Measurements from ENCODE around the gene CFAP57. TPM values are rescaled to one million over a fixed set of nuclear protein-coding genes. Genes with fewer than 3 reads are reported as not detected.

The CFAP57 gene
- polyA plus RNA-seq, 1 donor from 2014 or later = 0.17 TPM

GRCh38 chr1:43247256-43247921 lies 75.3 kb downstream of the CFAP57 start:
- H3F3A ChIP-seq (ENCODE audit: insufficient read depth, low read length, poor library complexity, severe bottlenecking) = no peaks in the 10 kb centered on the region
- H4K20me1 ChIP-seq (ENCODE audit: insufficient read depth) = no peaks in the 10 kb centered on the region
- no peaks in the 10 kb centered on the region for H3K9me2 ChIP-seq (ENCODE audit: insufficient read depth, low read length)
- no peak overlapping the region for H3K4me2 ChIP-seq (ENCODE audit: low read length)
- H3K27me3 ChIP-seq (ENCODE audit: insufficient read depth, low read depth, low read length) = no peaks in the 10 kb centered on the region
- no peak overlapping the region for H2AFZ ChIP-seq (ENCODE audit: low read depth, low read length)
- no peaks in the 10 kb centered on the region for H3K9me3 ChIP-seq (ENCODE audit: low read length)
- no peak overlapping the region for H3K9ac ChIP-seq (ENCODE audit: low read length)
- no peak for TF ChIP-seq REST (IDR thresholded peaks at IDR 0.05; ENCODE audit: borderline replicate concordance)
- TF ChIP-seq EP300 (conservative IDR thresholded peaks at IDR 0.05; ENCODE audit: poor library complexity, severe bottlenecking) = no peak
- TF ChIP-seq RAD21 (conservative IDR thresholded peaks at IDR 0.05) = no peak
- no peak for TF ChIP-seq CTCF (IDR thresholded peaks at IDR 0.05; ENCODE audit: poor library complexity, severe bottlenecking)
- H3K79me2 ChIP-seq (replicated peaks; ENCODE audit: insufficient read depth, low read length) = no peaks in the 10 kb centered on the region
- H3K36me3 ChIP-seq (ENCODE audit: insufficient read depth, low read length) = no peaks in the 10 kb centered on the region
- no peak overlapping the region for H3K4me3 ChIP-seq (ENCODE audit: low read length)
- H3K27ac ChIP-seq (ENCODE audit: low read length) = no peak overlapping the region

GRCh38 chr1:43250351-43250761 lies 78.2 kb downstream of the CFAP57 start:
- no peak overlapping the region for H3K9ac ChIP-seq (ENCODE audit: low read length)
- no peaks in the 10 kb centered on the region for H3F3A ChIP-seq (ENCODE audit: insufficient read depth, low read length, poor library complexity, severe bottlenecking)
- no peaks in the 10 kb centered on the region for H3K27me3 ChIP-seq (ENCODE audit: insufficient read depth, low read depth, low read length)
- H4K20me1 ChIP-seq (ENCODE audit: insufficient read depth) = no peaks in the 10 kb centered on the region
- no peak overlapping the region for H2AFZ ChIP-seq (ENCODE audit: low read depth, low read length)
- TF ChIP-seq SMC3 (conservative IDR thresholded peaks at IDR 0.05; ENCODE audit: poor library complexity) = no peak
- TF ChIP-seq TAF1 (IDR thresholded peaks at IDR 0.05; ENCODE audit: low read depth) = no peak
- TF ChIP-seq EZH2 (IDR thresholded peaks at IDR 0.05; ENCODE audit: borderline replicate concordance, insufficient read depth, low read length, poor library complexity, severe bottlenecking) = no peak
- no peak for TF ChIP-seq POLR2AphosphoS5 (IDR thresholded peaks at IDR 0.05)
- TF ChIP-seq EP300 (conservative IDR thresholded peaks at IDR 0.05; ENCODE audit: poor library complexity, severe bottlenecking) = no peak
- TF ChIP-seq CTCF (IDR thresholded peaks at IDR 0.05; ENCODE audit: poor library complexity, severe bottlenecking) = no peak
- TF ChIP-seq MXI1 (conservative IDR thresholded peaks at IDR 0.05; ENCODE audit: poor library complexity, severe bottlenecking) = no peak
- TF ChIP-seq RAD21 (conservative IDR thresholded peaks at IDR 0.05) = no peak
- no peak for TF ChIP-seq REST (IDR thresholded peaks at IDR 0.05; ENCODE audit: borderline replicate concordance)
- H3K4me3 ChIP-seq (ENCODE audit: low read length) = no peak overlapping the region
- H3K36me3 ChIP-seq (ENCODE audit: insufficient read depth, low read length) = no peaks in the 10 kb centered on the region
- no peaks in the 10 kb centered on the region for H3K9me2 ChIP-seq (ENCODE audit: insufficient read depth, low read length)
- H3K9me3 ChIP-seq (ENCODE audit: low read length) = no peaks in the 10 kb centered on the region
- no peak overlapping the region for H3K27ac ChIP-seq (ENCODE audit: low read length)
- no peak overlapping the region for H3K4me2 ChIP-seq (ENCODE audit: low read length)
- no peaks in the 10 kb centered on the region for H3K79me2 ChIP-seq (replicated peaks; ENCODE audit: insufficient read depth, low read length)

All from neural cell (in vitro differentiated cells).